ENCODE measurements around the gene CCDC40. TPM values are rescaled to one million over a fixed set of nuclear protein-coding genes. Genes with fewer than 3 reads are reported as not detected.

The CCDC40 gene
- total RNA-seq, 6 experiments from 2014 or later, result 1.7 to 3.1 (median 2.1) TPM

DNA sequence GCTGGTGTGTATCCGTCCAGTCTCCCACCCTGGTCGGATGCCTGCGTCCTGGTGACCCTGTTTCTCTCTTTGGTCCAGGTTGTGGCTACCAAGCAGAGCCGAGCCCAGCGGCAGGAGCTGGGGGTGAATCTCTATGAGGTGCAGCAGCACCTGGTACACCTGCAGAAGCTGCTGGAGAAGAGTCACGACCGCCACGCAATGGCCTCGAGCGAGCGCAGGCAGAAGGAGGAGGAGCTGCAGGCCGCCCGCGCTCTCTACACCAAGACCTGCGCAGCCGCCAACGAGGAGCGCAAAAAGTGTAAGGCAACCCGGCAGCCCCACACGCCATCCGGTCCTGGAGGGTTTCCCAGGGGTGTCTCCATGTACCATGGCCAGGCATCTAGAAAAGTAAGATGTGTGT lies 13.5 kb downstream of the CCDC40 start:
- no peaks in the 10 kb centered on the region for H3K9me3 ChIP-seq
- no peak for ATAC-seq
- no peak overlapping the region for H3K4me3 ChIP-seq
- peaks cover 0 to 10% (median 5%) of the 10 kb centered on the region in 4 donors for H3K4me1 ChIP-seq
- intact Hi-C loops (cut with DNase I), result no loop called here
- no peaks in the 10 kb centered on the region for H3K36me3 ChIP-seq
- WGBS (ENCODE audit: insufficient coverage, low coverage, low lambda C conversion rate, missing lambda C conversion rate), result 100% methylated on average over 8 of the region's 21 CpGs
- no peak for TF ChIP-seq POLR2A (IDR thresholded peaks at IDR 0.05)
- TF ChIP-seq CTCF (IDR thresholded peaks at IDR 0.05), result no peak
- H3K27me3 ChIP-seq, result no peaks in the 10 kb centered on the region
- DNase-seq, result no peak
- no peak overlapping the region for H3K27ac ChIP-seq

DNA sequence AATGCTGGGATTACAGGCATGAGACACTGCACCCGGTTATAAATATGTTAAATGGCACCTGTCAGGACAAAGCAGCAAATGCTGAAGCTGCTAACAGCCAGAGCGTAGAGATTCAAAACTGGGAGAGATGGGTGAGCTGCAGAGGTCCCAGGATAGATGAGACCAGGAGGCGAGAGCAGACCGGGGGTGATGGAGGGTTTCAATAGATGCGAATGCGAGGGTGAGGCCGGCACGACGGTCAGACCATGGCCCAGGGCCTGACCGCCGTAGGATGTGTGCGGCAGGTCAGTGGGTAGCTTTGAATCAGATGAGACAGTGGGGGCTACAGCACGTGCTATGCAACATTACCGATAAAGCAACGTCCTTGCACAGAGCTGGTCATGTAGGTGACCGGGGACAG lies 14.3 kb downstream of the CCDC40 start:
- intact Hi-C loops (cut with DNase I), result no loop called here
- no peaks in the 10 kb centered on the region for H3K27me3 ChIP-seq
- 86% methylated on average over 15 of the region's 16 CpGs for WGBS (ENCODE audit: insufficient coverage, low coverage, low lambda C conversion rate, missing lambda C conversion rate)
- no peaks in the 10 kb centered on the region for H3K36me3 ChIP-seq
- H3K9me3 ChIP-seq, result no peaks in the 10 kb centered on the region
- TF ChIP-seq POLR2A (IDR thresholded peaks at IDR 0.05), result no peak
- TF ChIP-seq CTCF (IDR thresholded peaks at IDR 0.05), result no peak
- DNase-seq, result no peak
- no peak for ATAC-seq
- H3K27ac ChIP-seq, result no peak overlapping the region
- no peak overlapping the region for H3K4me3 ChIP-seq
- peaks cover 0 to 8% (median 4%) of the 10 kb centered on the region in 4 donors for H3K4me1 ChIP-seq

- WGBS (ENCODE audit: insufficient coverage, low coverage, low lambda C conversion rate, missing lambda C conversion rate), result 92% methylated on average over 7 of the region's 11 CpGs
- no peak for DNase-seq
- no peak for ATAC-seq
Observed at GRCh38 chr17:80051681-80052080, 15.2 kb downstream of the CCDC40 start.

GRCh38 chr17:80053102-80053501 lies 16.7 kb downstream of the CCDC40 start:
- 75% methylated on average over 6 of the region's 10 CpGs for WGBS (ENCODE audit: insufficient coverage, low coverage, low lambda C conversion rate, missing lambda C conversion rate)
- Histone ChIP-seq H3K9me3 (no peaks in the 10 kb centered on the region), H3K27me3 (no peaks in the 10 kb centered on the region), H3K27ac (no peak overlapping the region), H3K4me1 (no peaks in the 10 kb centered on the region), H3K4me3 (no peak overlapping the region), H3K36me3 (no peaks in the 10 kb centered on the region)
- no peak for TF ChIP-seq POLR2A (IDR thresholded peaks at IDR 0.05)
- no peak for TF ChIP-seq CTCF (IDR thresholded peaks at IDR 0.05)
- DNase-seq (no peak), ATAC-seq (no peak)
- intact Hi-C loops (cut with DNase I), result no loop called here

More at GRCh38 chr17:80051681-80052080, 15.2 kb downstream of the CCDC40 start:
- no peaks in the 10 kb centered on the region for H3K4me1 ChIP-seq
- no peak overlapping the region for H3K4me3 ChIP-seq
- H3K9me3 ChIP-seq, result no peaks in the 10 kb centered on the region
- no peaks in the 10 kb centered on the region for H3K27me3 ChIP-seq
- H3K36me3 ChIP-seq, result no peaks in the 10 kb centered on the region
- no peak overlapping the region for H3K27ac ChIP-seq
- TF ChIP-seq CTCF (IDR thresholded peaks at IDR 0.05) (no peak), POLR2A (IDR thresholded peaks at IDR 0.05) (no peak)
- intact Hi-C loops (cut with DNase I), result no loop called here

DNA sequence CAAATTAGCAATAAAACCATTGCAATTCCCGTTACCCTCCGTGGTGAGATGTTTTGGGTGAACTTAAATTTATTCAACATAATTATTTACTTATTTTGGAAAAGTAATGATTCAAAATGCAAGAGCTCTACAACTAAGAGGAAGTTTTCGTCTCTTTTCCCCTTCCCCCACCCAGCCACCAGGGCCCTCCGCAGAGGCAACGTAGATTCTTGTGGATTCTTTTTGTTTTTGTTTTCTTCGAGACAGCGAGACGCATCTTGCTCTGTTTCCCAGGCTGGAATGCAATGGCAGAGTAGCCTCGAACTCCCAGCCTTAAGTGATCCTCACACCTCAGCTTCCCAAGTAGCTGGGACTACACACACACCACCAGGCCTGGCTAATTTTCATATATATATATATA lies 19.2 kb downstream of the CCDC40 start:
- intact Hi-C loops (cut with DNase I), result no loop called here
- 81% methylated on average over 9 of the region's 9 CpGs for WGBS (ENCODE audit: insufficient coverage, low coverage, low lambda C conversion rate, missing lambda C conversion rate)
- no peaks in the 10 kb centered on the region for H3K27me3 ChIP-seq

More for the DNA sequence above, 19.2 kb downstream of the CCDC40 start:
- Histone ChIP-seq H3K27ac (no peak overlapping the region), H3K4me1 (no peaks in the 10 kb centered on the region), H3K4me3 (no peak overlapping the region), H3K36me3 (no peaks in the 10 kb centered on the region), H3K9me3 (no peaks in the 10 kb centered on the region)
- DNase-seq, result no peak
- ATAC-seq, result no peak
- TF ChIP-seq CTCF (IDR thresholded peaks at IDR 0.05) (no peak), POLR2A (IDR thresholded peaks at IDR 0.05) (no peak)
